Measurements from ENCODE around the gene HOXA7.
A peak's percentile ranks its signal among the peaks of the same experiment; 100 is the strongest.

The HOXA7 gene

GRCh38 chr7:27156508-27156898 is at the start of gene HOXA7 (continued):
- 0 out of 2 replicates have a peak, but pooled peaks have one; percentile 24 for TF ChIP-seq PRDM4 (tag by site-specific recombination; IDR thresholded peaks at IDR 0.05)
- TF ChIP-seq ZNF776 (tag by site-specific recombination; IDR thresholded peaks at IDR 0.05; ENCODE audit: borderline replicate concordance): no peak
- no peak for TF ChIP-seq ZNF169 (tag by site-specific recombination; IDR thresholded peaks at IDR 0.05)
- TF ChIP-seq ZNF37A (tag by site-specific recombination; IDR thresholded peaks at IDR 0.05): no peak
- TF ChIP-seq, protein P1, sequence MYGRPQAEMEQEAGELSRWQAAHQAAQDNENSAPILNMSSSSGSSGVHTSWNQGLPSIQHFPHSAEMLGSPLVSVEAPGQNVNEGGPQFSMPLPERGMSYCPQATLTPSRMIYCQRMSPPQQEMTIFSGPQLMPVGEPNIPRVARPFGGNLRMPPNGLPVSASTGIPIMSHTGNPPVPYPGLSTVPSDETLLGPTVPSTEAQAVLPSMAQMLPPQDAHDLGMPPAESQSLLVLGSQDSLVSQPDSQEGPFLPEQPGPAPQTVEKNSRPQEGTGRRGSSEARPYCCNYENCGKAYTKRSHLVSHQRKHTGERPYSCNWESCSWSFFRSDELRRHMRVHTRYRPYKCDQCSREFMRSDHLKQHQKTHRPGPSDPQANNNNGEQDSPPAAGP (tag by site-specific recombination; IDR thresholded peaks at IDR 0.05): no peak
- TF ChIP-seq ZBTB8A (tag by site-specific recombination; IDR thresholded peaks at IDR 0.05): peak; percentile 4; the same call in 1 of the 2 replicates
- TF ChIP-seq ZNF404 (tag by site-specific recombination; IDR thresholded peaks at IDR 0.05): no peak
- peak; percentile 90 for TF ChIP-seq GLIS2 (tag by site-specific recombination; IDR thresholded peaks at IDR 0.05)
- no peak for TF ChIP-seq ZNF600 (tag by site-specific recombination; IDR thresholded peaks at IDR 0.05)
- peak; percentile 12 for TF ChIP-seq ZBTB26 (tag by site-specific recombination; optimal IDR thresholded peaks at IDR 0.05)
- peak; percentile 83 for TF ChIP-seq PRDM10 (tag by site-specific recombination; IDR thresholded peaks at IDR 0.05)
- no peak for TF ChIP-seq ZNF555 (tag by site-specific recombination; conservative IDR thresholded peaks at IDR 0.05)

DNA sequence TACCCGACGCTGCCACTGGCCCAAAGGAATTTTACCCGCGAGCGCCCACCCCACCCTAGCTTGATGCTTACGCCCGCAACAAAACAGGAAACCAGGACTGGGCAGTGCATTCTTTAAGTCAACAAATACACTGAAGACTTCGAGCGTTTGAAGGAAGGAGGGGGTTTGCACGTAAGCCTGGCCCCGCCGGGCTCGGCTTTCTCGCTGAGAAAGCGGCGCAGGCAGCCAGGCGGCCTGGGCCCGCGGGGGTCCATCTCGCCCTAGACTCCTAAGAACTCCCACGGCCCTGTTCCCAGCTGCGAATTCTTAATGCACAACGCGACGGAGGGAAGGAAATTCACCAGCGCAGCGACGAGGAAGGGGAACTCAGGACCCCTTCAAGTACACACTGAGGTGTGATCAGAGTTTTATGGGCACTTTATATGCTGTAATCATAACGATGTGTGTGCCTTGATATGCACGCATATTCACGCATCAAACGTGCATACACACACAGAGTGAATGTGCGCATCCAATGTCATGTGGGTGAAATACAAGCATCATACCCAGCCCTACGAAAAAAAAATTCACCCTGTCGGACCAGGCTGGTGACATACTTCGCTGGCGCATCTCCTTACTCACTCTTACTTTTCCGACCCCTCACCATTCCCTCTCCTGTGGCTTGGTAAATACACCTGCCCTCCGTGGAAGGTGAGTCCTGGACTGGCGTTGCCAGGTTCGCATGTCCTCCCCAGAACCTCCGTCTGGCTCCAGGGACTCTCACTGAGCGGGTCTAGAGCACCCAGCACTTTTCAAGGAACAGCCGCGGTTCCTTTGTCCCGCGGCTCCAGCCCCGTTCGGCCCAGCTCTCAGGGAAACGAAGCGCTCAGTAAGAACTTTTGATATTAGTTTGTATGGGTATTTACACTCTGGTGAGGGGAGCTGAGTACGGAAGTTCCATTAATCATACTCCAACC is 49.1 kb upstream of the HOXA7 start:
- no peak overlapping the region for H3K4me3 ChIP-seq (ENCODE audit: low read depth, low read length)
- TF ChIP-seq ZNF211 (tag by site-specific recombination; IDR thresholded peaks at IDR 0.05; ENCODE audit: low read depth) (no peak), ZXDB (tag by site-specific recombination; IDR thresholded peaks at IDR 0.05) (no peak), ZNF184 (tag by site-specific recombination; IDR thresholded peaks at IDR 0.05) (no peak), TCF7L2 (IDR thresholded peaks at IDR 0.05; ENCODE audit: borderline replicate concordance, low read depth, low read length) (no peak), ZNF19 (tag by site-specific recombination; IDR thresholded peaks at IDR 0.05; ENCODE audit: low read depth) (no peak), ZFP69B (tag by site-specific recombination; IDR thresholded peaks at IDR 0.05) (no peak)
- peaks cover 11% of the 10 kb centered on the region for H3K4me1 ChIP-seq (ENCODE audit: control insufficient read depth, insufficient read depth, low read length)
- H3K27ac ChIP-seq (ENCODE audit: extremely low read depth, low read depth, low read length): no peak overlapping the region
- no peaks in the 10 kb centered on the region for H3K36me3 ChIP-seq (ENCODE audit: control insufficient read depth in 2 of 2, insufficient read depth in 1 of 2, low read length in 2 of 2)
- ChIA-PET CTCF (interaction anchor here (0.5 kb wide), 1 partner anchor 1990 kb away, joined by 4 read pairs; no protein-coding TSS in a partner anchor), POLR2A (no interaction called here)
- H3K9me3 ChIP-seq (ENCODE audit: control insufficient read depth, insufficient read depth, low read depth, low read length): no peaks in the 10 kb centered on the region
